Sciatic nerve (tissue), 2 donors: ENCODE data around the gene ADGRD2. TPM values are rescaled to one million over a fixed set of nuclear protein-coding genes. Genes with fewer than 3 reads are reported as not detected.
"Not testable (repeated sequence)": the region's sequence is repeated elsewhere in the genome, so short reads cannot be mapped to it uniquely, and the experiment has no call there.

Experiments
- ATAC-seq: fragments of 200-7000 bp; cut with Tn5 transposase; one replicate; pipeline ENCODE4 v1.9.1; 2020; ENCODE audit warnings: mild to moderate bottlenecking, moderate library complexity
- DNase-seq: peaks from one replicate; pipeline ENCODE4 v3.0.0-alpha.2; 2020; ENCODE audit warnings: low spot score
- intact Hi-C: fragments of 100-400 bp; cut with DNase I; formaldehyde crosslinking; loops from one replicate; pipeline ENCODE4 v1.14.2; 2022
- total RNA-seq: library from RNA; stranded (reverse); fragmentation: NEBNext Ultra II Directional; extraction: Animal tissue kit (Norgen Biotek cat#: 25700); gene quantifications from one replicate; pipeline ENCODE4 v1.2.1, GENCODE V29; 2021
- donor health status: DM: no; HTN: no; CAD: no.
- donor health status: DM: no; HTN: no; CAD: no.

The ADGRD2 gene
- not detected for total RNA-seq

GRCh38 chr9:124450241-124450924, at the start of gene ADGRD2:
Gene ADGRD2, plus strand, starts transcription at chr9:124450451. Its CDS starts 1,216 bp downstream, at chr9:124451667.
- DNase-seq (no peak), ATAC-seq (no peak)
- intact Hi-C loops: no loop called here

- intact Hi-C loops: no loop called here
- no peak for ATAC-seq
- DNase-seq: no peak
Measured at GRCh38 chr9:124403246-124403645, 47.0 kb upstream of the ADGRD2 start.

GRCh38 chr9:124409410-124409809, 40.8 kb upstream of the ADGRD2 start:
- intact Hi-C loops: no loop called here
- DNase-seq (no peak), ATAC-seq (no peak)

- no peak for ATAC-seq
- intact Hi-C loops: no loop called here
- DNase-seq: no peak
Measured at GRCh38 chr9:124410321-124410913, 39.8 kb upstream of the ADGRD2 start.

GRCh38 chr9:124411514-124412227, 38.6 kb upstream of the ADGRD2 start:
- DNase-seq (no peak), ATAC-seq (no peak)
- intact Hi-C loops: no loop called here

GRCh38 chr9:124412228-124412575, 38.0 kb upstream of the ADGRD2 start:
- intact Hi-C loops: no loop called here
- ATAC-seq (no peak), DNase-seq (no peak)

GRCh38 chr9:124414612-124415011, 35.6 kb upstream of the ADGRD2 start:
- no peak for DNase-seq
- intact Hi-C loops: no loop called here
- no peak for ATAC-seq

GRCh38 chr9:124415102-124415851, 35.0 kb upstream of the ADGRD2 start, which contains the start of gene PSMB7:
Gene PSMB7, minus strand, starts transcription at chr9:124415442. Its CDS starts 17 bp downstream, at chr9:124415425.
- intact Hi-C loops: no loop called here
- ATAC-seq (peak; percentile 98), DNase-seq (peak; percentile 98)

GRCh38 chr9:124415852-124416484, 34.3 kb upstream of the ADGRD2 start:
- ATAC-seq (no peak), DNase-seq (no peak)
- intact Hi-C loops: no loop called here

GRCh38 chr9:124419832-124420489, 30.3 kb upstream of the ADGRD2 start:
- ATAC-seq (no peak), DNase-seq (no peak)
- intact Hi-C loops: loop anchor here (10.0 kb wide), 1 partner anchor 115 kb away; no protein-coding TSS in a partner anchor

GRCh38 chr9:124420991-124421543, 29.2 kb upstream of the ADGRD2 start:
- DNase-seq (no peak), ATAC-seq (no peak)
- intact Hi-C loops: loop anchor here (10.0 kb wide), 1 partner anchor 114 kb away; no protein-coding TSS in a partner anchor

GRCh38 chr9:124423155-124423554, 27.1 kb upstream of the ADGRD2 start:
- intact Hi-C loops: loop anchor here (10.0 kb wide), 1 partner anchor 112 kb away; no protein-coding TSS in a partner anchor
- DNase-seq (no peak), ATAC-seq (no peak)

- ATAC-seq: no peak
- DNase-seq: no peak
- intact Hi-C loops: loop anchor here (10.0 kb wide), 1 partner anchor 111 kb away; no protein-coding TSS in a partner anchor
Measured at GRCh38 chr9:124423591-124423990, 26.7 kb upstream of the ADGRD2 start.

GRCh38 chr9:124425733-124426132, 24.5 kb upstream of the ADGRD2 start:
- not testable (repeated sequence) for DNase-seq, ATAC-seq
- intact Hi-C loops: loop anchor here (10.0 kb wide), 1 partner anchor 109 kb away; no protein-coding TSS in a partner anchor

GRCh38 chr9:124426361-124426760, 23.9 kb upstream of the ADGRD2 start:
- intact Hi-C loops: loop anchor here (10.0 kb wide), 1 partner anchor 108 kb away; no protein-coding TSS in a partner anchor
- DNase-seq: no peak
- no peak for ATAC-seq

GRCh38 chr9:124427281-124427680, 23.0 kb upstream of the ADGRD2 start:
- DNase-seq: no peak
- intact Hi-C loops: loop anchor here (10.0 kb wide), 1 partner anchor 108 kb away; no protein-coding TSS in a partner anchor
- no peak for ATAC-seq

GRCh38 chr9:124428751-124429529, 21.3 kb upstream of the ADGRD2 start:
- DNase-seq (no peak), ATAC-seq (no peak)
- intact Hi-C loops: loop anchor here (10.0 kb wide), 1 partner anchor 106 kb away; no protein-coding TSS in a partner anchor
